A673 (cell line): Measurements from ENCODE around the gene OSGEP. TPM values are rescaled to one million over a fixed set of nuclear protein-coding genes. Genes with fewer than 3 reads are reported as not detected.

Source experiments
- BruUV-seq: library from RNA; stranded (reverse); fragments of 400-500 nt; replicated peaks from 2 replicates; lab custom pipeline; 2021; lab: Mats Ljungman, UMichigan
- CTCF ChIA-PET: fragments of 300-600 bp; sonication (Branson Sonifier 250); formaldehyde crosslinking; loops from one replicate; lab custom pipeline; 2022; ENCODE audit warnings: antibody characterized with exemption; lab: Charles Lee
- POLR2A ChIA-PET: fragments of 300-600 bp; sonication (Branson Sonifier 250); formaldehyde crosslinking; loops from one replicate; lab custom pipeline; 2022; ENCODE audit warnings: antibody characterized with exemption; ENCODE audit not compliant: low non-redundant PET; lab: Charles Lee
- DNase-seq: peaks from one replicate; pipeline ENCODE4 v3.0.0-alpha.2; 2015; ENCODE audit warnings: low spot score
- H3K27ac ChIP-seq: fragments of 200-600 bp; sonication (generic); 2 replicates; pipeline ENCODE4 v1.5.1; 2016; ENCODE audit warnings: mixed run types, low read depth, mild to moderate bottlenecking, mixed read lengths, antibody characterized with exemption, low read length; ENCODE audit not compliant: poor library complexity, severe bottlenecking
- H3K27me3 ChIP-seq: fragments of 200-600 bp; sonication (generic); replicated peaks from 2 replicates; pipeline ENCODE4 v1.6.1; 2017; ENCODE audit warnings: mixed run types, low read depth, mild to moderate bottlenecking, mixed read lengths, antibody characterized with exemption, low read length; ENCODE audit not compliant: insufficient read depth, poor library complexity
- H3K36me3 ChIP-seq: fragments of 200-600 bp; sonication (generic); 2 replicates; pipeline ENCODE4 v1.6.1; 2016; ENCODE audit warnings: mixed run types, mild to moderate bottlenecking, mixed read lengths, antibody characterized with exemption, low read length; ENCODE audit not compliant: insufficient read depth, poor library complexity, severe bottlenecking
- H3K4me1 ChIP-seq: fragments of 200-600 bp; sonication (generic); 2 replicates; pipeline ENCODE4 v1.6.1; 2017; ENCODE audit warnings: mixed run types, mild to moderate bottlenecking, mixed read lengths, antibody characterized with exemption, low read length; ENCODE audit not compliant: insufficient read depth, poor library complexity, severe bottlenecking
- H3K4me3 ChIP-seq: fragments of 200-600 bp; sonication (generic); 2 replicates; pipeline ENCODE4 v1.5.1; 2016; ENCODE audit warnings: low read depth, mixed run types, mild to moderate bottlenecking, mixed read lengths, low read length; ENCODE audit not compliant: poor library complexity, severe bottlenecking
- H3K9me3 ChIP-seq: fragments of 200-600 bp; sonication (generic); 2 replicates; pipeline ENCODE4 v1.6.1; 2016; ENCODE audit warnings: mixed run types, low read depth, mild to moderate bottlenecking, mixed read lengths, antibody characterized with exemption, low read length; ENCODE audit not compliant: poor library complexity, severe bottlenecking
- CTCF ChIP-seq: fragments of 300-800, 200-600 bp; sonication (generic); conservative IDR thresholded peaks from 2 replicates; pipeline ENCODE4 v1.5.1; 2017; ENCODE audit warnings: low read depth, mild to moderate bottlenecking, antibody characterized with exemption, low read length, moderate library complexity, mixed read lengths
- EZH2 ChIP-seq: fragments of 200-600 bp; sonication (generic); IDR thresholded peaks from 2 replicates; pipeline ENCODE4 v1.6.1; 2017; ENCODE audit warnings: borderline replicate concordance, low read depth, mild to moderate bottlenecking, mixed read lengths, antibody characterized with exemption, low read length; ENCODE audit not compliant: poor library complexity, severe bottlenecking
- intact Hi-C: fragments of 100-400 bp; cut with micrococcal nuclease; formaldehyde crosslinking; loops from one replicate; pipeline ENCODE4 v1.10.0; 2022; ENCODE audit not compliant: unreplicated experiment
- total RNA-seq: library from RNA; stranded (reverse); gene quantifications from 2 replicates; pipeline ENCODE4 v1.2.3, GENCODE V29; 2021

OSGEP gene
- total RNA-seq, 1 experiment from 2014 or later = 67.8 TPM

- no peak overlapping the region for H3K4me3 ChIP-seq
- intact Hi-C loops = no loop called here
- no peak for DNase-seq
- H3K36me3 ChIP-seq = no peaks in the 10 kb centered on the region
- BruUV-seq = no TSS peak
- H3K27ac ChIP-seq = no peak overlapping the region
- no peaks in the 10 kb centered on the region for H3K9me3 ChIP-seq
- no peaks in the 10 kb centered on the region for H3K4me1 ChIP-seq
- CTCF ChIA-PET = no interaction called here
- POLR2A ChIA-PET = no interaction called here
- H3K27me3 ChIP-seq = no peaks in the 10 kb centered on the region
- TF ChIP-seq EZH2 (no peak), CTCF (no peak)
These were observed 45.3 kb upstream of the OSGEP start for GRCh38 chr14:20499881-20500280.

- BruUV-seq = no TSS peak
- Histone ChIP-seq H3K36me3 (no peaks in the 10 kb centered on the region), H3K4me3 (no peak overlapping the region), H3K9me3 (no peaks in the 10 kb centered on the region), H3K4me1 (no peaks in the 10 kb centered on the region), H3K27me3 (no peaks in the 10 kb centered on the region), H3K27ac (no peak overlapping the region)
- TF ChIP-seq EZH2 = no peak
- no peak for TF ChIP-seq CTCF
- intact Hi-C loops = no loop called here
- CTCF ChIA-PET = no interaction called here
- POLR2A ChIA-PET = no interaction called here
- DNase-seq = peak; percentile 16
These were observed 44.5 kb upstream of the OSGEP start for GRCh38 chr14:20499108-20499507.

GRCh38 chr14:20498622-20499021 is 44.0 kb upstream of the OSGEP start:
- no peak overlapping the region for H3K4me3 ChIP-seq
- no peaks in the 10 kb centered on the region for H3K4me1 ChIP-seq
- CTCF ChIA-PET = no interaction called here
- POLR2A ChIA-PET = no interaction called here
- H3K9me3 ChIP-seq = no peaks in the 10 kb centered on the region
- no peaks in the 10 kb centered on the region for H3K36me3 ChIP-seq
- H3K27me3 ChIP-seq = no peaks in the 10 kb centered on the region
- no peak for DNase-seq
- H3K27ac ChIP-seq = no peak overlapping the region
- BruUV-seq = no TSS peak
- intact Hi-C loops = no loop called here
- no peak for TF ChIP-seq CTCF
- TF ChIP-seq EZH2 = no peak
